GM10847 (cell line): ENCODE results near the gene EDAR.

Experiments
- POLR2A ChIP-seq: IDR thresholded peaks from 2 replicates; pipeline ENCODE4 v1.6.1; 2011; ENCODE audit not compliant: insufficient read length; ENCODE audit errors: extremely low read depth

The EDAR gene

DNA sequence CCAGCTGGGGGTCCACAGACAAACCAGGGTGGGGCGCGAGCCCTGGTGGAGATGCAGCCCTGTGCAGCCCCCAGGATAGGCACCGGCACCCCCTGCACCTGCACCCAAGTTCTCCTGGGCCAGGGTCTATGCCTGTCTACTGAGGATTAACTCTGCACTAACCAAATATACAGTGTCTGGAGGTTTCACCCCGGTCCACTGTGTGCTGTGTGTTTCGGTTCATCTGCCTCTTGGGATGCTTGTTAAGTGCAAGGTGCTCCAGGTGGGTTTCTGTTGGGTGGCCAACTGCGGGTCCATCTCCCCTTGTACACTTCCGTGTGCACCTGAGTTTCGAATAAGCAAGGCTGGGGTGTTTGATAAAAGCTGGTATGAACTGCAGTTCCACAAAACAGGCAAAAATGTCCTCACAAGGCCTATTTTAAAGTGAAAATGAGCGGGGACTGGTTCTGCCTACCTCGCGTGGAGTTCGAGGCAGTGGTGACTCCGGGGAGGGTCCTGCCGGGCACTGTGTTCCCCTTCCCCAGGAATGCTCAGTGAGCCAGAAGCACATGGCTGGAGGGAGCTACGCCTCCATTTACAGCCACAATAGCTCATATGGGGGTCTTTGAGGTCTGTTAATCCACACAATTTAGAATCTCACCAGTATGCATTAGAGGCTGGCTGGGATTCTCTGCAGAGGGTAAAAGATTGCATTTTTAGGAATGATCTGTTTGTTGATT, 70.7 kb downstream of the EDAR start:
- TF ChIP-seq POLR2A, result no peak

DNA sequence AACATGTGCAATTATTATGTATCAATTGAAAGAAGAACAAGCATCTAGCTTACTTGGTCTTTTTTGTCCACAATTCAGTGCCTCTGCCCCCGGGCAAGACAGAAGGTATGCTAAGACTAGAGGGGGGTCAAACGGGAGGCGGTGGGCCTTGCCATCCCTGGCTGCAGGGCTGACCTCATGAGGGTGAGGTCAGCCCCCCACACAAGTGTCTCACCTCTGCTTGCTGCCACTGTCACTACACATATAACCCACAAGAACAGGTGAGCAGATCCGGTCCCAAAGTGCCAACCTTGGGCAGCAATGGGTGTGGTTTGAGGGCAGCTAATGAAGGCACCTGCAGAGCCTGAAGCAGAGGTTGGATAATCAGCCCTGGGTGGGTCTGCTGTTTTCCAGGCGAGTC, 71.5 kb downstream of the EDAR start:
- no peak for TF ChIP-seq POLR2A

DNA sequence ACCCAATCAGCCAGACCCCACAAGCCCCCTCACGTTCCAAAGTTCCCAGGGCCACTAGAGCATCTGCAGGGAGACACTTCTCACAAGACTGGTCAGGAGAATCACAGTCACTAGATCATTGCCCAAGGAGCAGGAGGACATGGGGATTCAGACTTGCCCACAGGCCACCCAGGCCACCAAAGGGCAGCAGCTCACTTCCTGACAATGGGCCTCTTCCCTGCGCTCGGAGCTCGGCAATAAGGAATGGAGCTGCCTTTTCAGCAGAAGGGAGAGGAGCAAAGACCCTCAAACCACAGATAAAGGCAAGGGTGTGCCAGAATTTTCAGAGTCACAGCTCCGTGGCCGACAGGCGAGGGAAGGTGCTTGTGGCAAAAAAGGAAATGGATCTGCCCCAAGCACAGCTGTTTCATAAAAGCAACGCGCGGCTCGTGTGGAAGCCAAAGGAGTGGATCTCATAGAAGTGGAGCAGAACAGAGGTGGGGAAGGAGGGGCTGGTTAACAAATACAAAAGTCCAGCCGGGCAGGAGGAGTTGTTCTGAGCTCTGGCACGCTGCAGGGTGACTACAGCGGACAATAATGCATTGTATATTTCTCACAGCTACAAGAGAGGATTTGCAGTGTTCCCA, 72.1 kb downstream of the EDAR start:
- TF ChIP-seq POLR2A, result no peak

DNA sequence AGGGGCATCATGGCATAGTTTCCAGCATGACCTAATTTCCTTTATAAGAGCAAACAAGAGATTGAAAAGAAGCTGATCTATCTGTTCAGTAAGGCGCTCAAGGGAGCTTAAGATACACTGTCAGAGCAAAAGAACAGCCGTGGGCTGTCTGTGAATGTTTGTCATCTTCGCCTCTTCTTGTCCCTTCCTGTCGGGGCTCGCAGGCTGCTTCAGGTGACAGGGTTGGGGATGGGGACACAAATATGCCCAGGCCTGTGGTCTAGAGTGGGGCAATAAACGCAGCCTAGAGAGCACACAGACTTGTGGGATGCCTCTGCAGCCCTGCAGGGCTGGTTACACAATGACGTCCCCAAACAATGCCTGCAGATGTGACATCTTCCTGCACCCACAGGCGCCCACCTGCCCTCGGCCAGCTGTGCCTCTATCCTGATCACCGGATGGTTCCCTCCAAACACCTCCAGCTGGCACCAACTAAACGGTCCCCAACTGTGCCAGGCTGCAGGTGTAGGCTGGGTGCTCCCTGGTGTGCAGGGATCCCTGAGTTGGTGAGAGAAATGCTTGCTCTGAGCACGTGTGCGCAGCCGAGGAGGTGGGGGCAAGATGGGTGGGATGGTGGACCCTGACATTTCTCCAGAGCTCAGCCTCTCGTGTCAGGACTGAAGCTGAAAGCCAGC, 72.8 kb downstream of the EDAR start:
- no peak for TF ChIP-seq POLR2A

DNA sequence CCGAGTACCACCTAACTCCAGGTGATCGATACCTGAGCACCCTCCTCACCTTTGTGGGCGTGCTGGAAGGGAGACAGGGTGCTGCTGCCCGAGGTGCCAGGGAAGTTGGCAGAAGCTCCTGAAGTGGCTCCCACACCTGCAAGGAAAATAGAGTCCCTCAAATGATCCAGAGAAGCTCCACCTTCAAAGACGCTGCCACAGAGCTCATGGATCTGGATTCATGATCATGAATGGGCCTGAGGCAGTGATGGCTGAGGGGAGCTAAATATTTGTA, 76.5 kb downstream of the EDAR start:
- no peak for TF ChIP-seq POLR2A

DNA sequence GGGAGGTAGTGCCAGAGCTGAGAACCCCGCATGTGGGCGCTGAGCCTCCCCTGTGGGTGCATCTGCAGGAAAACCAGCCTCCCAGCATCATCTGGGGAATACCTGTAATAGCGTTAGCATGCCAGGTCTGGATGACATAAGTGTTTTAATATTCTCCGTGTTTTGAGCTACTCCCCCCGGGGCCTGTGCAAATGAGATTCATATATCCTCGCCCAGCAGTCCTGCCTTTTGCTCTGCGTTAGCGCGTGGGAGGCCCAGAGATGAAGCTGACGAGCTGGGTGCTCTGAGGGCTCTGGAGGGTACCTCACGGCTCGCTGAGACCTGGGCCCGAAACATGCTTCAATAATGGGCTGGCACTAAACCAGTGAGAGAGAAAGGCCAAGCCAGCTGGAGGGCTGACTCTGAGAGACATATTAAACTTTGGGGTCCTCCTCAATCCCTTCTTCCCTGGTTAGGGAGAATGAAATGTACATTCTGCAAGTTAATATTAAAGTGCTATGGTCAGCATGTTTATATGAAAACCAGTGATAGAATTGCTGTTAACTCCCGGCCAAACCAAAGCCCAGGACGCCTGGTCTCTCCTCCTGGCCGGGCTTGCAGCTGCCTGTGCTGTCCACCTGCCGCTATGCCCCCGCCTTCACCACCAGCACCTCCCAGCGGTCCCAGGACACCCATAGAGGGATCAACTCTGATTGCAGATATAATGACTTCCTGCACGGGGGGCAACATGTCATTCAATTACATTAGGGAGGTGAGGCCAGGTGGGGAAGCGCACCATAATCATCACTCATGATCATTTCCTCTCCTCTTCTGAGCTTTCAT, 77.0 kb downstream of the EDAR start:
- no peak for TF ChIP-seq POLR2A

DNA sequence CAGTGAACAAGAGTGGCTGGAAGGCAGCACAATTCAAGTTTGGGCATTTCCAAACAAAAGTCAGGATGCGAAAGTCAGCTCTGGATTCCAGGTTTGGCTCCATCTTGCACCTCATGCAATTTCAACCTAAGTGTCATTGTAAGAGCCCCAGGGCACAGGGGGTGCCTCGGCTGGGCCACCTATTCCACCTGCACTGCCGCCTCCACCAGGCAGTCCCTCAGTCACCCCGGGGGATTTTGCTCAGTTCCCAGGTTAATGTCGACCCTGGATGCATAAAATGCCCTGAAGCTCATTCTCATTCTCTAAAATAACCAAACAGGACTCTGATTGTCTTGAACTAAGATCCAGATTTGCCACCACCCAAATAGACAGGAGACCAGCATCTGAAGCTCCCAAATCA, 77.6 kb downstream of the EDAR start:
- TF ChIP-seq POLR2A, result no peak

DNA sequence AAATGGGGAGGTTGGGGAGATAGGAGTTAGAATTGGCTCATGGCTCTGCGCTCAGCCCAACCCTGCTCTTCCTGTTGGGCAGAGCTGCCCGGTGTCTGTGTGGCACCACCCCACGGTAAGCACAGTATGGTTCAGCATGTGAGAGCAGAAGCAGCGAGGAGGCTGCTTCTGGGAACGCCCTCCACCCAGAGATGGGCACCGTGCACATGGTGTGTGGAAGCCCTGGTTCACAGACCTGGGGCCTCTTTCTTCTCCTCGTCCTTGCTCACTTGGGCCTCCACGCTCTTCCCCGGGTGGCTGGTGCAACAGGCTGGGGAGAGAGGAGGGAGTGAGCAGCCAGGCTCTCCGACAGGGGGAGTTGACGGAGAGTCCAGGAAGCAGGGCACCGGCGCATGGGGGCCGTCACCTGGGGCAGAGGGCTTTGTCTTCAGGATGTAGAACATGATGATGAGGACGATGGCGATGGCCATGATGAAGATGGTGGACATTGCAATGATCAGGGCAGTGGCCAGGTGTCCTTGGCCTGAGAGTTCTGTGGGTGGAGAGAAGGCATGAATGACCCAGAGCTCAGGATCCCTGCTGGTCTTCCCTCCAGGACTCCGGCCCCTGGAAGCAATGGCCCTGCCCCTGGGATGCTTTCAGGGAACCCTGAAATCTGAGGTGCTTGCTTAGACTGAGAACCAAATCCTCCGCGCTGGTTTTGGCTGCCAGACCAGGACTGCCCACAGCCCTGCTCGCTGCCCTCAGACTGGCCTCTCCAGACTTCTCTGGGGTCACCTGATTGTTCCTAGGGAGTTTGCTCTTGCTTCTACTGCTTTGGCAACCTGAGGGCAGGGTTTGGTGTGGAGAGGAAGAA, 78.3 kb downstream of the EDAR start:
- TF ChIP-seq POLR2A, result no peak

DNA sequence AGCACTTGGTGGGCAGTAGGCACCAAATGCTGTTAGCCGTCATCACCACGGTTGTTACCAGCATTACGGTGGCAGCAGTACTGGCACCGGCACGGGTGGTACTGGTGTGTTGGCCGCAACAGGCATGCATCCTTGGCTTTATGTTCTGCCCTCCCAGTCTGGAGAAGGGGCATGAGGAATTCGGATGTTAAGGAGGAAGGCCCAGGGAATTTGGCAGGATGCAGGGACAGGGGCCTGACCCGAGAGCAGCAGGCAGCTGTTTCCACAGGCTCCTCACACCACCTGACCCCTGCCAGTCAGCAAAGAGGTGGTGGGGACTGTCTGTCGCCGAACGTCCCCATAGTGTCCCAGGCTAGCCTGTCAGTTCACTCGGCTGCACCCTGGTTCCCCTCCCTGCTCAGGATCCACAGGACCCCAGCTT, 79.0 kb downstream of the EDAR start:
- no peak for TF ChIP-seq POLR2A

DNA sequence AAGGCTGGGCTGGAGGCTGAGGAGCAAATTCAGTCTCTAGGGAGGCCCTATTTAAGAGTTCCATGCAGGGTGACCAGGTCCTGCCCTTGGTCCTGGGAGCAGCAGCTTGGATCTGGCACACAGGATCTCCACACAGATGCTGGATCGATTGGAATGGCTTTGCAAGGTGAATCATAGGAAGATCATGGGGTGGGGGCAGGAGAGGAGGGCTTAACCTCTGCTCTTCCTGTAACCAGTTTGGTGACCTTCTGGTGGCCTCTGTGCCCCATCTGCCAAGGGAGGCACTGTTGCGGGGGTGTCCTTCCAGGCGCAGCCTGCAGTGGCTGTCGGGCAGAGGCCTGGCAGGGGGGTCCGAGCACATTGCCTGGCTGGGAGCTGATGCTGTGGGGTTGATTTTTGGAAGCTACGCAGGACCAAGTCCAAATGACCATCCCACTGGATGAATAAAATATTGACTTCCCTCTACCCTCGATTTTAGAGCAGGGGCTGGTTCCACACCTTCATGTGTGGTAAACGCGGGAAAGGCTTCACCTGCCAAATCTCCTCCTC, 79.7 kb downstream of the EDAR start:
- TF ChIP-seq POLR2A, result no peak

DNA sequence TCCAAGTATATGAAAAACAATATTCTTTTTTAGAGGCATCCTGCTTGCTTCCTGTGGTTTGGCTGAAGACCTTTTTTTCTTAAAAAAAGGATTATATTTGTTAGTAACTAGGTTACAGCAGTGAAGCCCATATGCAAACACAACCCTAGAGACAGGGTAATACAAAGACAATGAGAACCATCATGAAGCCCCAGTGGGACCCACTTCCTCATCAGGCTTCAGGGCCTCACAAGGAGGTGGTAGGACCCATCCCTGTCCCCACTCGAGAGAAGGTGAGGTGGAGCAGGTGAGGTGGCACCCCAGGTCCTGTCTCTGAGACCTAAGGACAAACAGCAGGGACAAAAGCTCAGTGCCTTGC, 80.3 kb downstream of the EDAR start:
- TF ChIP-seq POLR2A, result no peak

DNA sequence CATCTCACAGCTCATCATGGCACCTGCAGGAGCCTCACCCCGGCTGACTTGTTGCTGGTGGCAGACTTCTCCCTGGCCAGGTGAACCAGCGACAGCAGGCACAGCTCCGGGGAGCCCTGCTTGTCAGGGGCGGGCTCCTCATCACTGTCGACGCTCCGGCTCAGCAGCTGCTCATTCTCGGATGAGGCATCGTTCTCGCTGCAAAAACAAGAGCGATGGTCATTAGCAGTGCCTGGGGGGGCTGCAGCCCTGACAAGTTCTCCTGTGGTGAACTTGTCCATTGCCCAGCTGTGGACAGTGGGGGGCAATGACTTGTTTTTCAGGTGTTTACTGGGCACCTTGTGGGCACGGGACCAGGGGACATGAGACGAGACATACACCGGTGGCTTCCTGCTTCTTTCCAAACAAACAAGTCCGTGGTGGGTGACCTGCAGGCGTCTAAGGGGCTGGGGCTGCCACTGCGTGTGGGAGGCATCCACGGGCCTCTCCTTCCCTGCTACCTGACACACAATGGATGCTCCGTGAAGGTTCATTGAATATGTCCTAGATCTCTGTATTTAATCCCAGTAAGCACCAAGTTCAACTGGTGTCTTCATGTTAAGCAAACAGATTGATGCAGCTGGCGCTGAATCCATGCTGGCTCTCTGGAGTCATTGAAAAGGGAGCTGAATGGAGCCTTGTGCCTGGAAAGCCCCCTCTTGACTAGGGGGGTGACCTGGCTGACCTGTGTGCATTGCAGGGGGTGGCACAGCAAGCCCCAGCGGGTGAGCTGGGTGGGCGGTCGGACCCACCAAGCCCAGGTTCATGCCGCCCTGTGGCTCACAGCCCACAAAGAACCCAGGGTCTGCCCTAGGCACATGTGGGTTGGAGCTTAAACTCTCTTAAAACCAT, 81.0 kb downstream of the EDAR start:
- TF ChIP-seq POLR2A, result no peak

DNA sequence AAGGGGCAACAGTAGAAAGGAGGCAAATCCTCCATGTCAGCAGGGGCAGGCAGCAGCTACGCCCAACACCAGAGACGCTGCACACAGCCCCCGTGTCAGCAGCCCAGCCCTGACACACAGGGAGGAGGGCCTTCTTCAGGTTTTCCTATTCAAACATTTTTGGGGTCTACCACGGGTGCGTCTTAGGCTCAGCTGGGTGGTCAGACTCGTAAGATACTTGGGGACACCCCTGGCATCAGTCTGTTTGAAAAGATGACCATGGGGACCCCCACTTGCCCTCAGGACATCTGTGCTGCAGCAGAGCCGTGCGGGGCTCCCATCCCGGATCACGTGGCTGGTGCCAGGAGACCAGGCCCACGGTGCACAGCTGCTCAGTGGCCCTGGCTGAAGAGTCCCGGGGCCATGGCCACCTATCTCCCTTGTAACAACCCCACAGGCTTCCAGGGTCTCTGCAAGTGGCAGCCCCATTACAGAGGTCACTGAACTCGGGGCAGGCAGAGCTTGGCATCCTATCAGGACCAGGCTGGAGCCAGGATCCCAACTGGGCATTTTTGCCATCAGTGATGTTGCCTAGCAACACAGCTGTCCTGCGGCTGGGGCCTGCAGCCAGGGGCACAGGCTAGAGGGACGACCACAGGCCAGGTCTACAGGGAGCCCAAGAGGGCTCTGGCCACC, 82.5 kb downstream of the EDAR start:
- TF ChIP-seq POLR2A, result no peak
